ENCODE measurements around the gene STK38L.
"Not testable (repeated sequence)": the region's sequence is repeated elsewhere in the genome, so short reads cannot be mapped to it uniquely, and the experiment has no call there.

Gene STK38L

DNA sequence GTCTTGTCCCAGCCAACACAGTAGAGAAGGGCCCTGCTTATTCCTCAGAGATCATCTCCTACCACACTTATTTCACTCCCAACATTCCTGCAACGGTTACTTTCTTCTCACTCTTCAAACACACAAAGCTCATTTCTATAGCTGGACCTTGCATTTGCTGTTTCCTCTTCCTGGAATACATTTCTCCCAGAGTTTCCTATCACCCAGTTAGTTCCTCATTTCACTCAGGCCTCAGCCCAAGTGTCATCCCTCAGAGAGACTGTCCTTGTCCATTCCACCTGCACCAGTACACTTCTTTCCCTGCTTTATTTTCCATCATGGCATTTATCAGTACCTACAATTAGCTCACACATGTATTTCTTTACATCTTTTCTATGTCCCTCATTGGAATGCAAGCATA lies 14.7 kb upstream of the STK38L start:
- DNase-seq (ENCODE audit: low read depth, low spot score), result no peak
- Histone ChIP-seq H3K4me1 (ENCODE audit: control insufficient read depth, insufficient read depth, low read length) (no peaks in the 10 kb centered on the region), H3K27me3 (ENCODE audit: control insufficient read depth, insufficient read depth, low read length) (no peaks in the 10 kb centered on the region), H3K27ac (ENCODE audit: low read length) (no peak overlapping the region), H3K36me3 (ENCODE audit: control insufficient read depth, insufficient read depth, low read length) (no peaks in the 10 kb centered on the region), H3K9me3 (ENCODE audit: control insufficient read depth, insufficient read depth, low read length) (no peaks in the 10 kb centered on the region), H3K4me3 (ENCODE audit: low read length) (no peak overlapping the region)
- no CpG with 5 or more reads among the region's 1 CpG for WGBS (ENCODE audit: insufficient coverage, insufficient read length)

DNA sequence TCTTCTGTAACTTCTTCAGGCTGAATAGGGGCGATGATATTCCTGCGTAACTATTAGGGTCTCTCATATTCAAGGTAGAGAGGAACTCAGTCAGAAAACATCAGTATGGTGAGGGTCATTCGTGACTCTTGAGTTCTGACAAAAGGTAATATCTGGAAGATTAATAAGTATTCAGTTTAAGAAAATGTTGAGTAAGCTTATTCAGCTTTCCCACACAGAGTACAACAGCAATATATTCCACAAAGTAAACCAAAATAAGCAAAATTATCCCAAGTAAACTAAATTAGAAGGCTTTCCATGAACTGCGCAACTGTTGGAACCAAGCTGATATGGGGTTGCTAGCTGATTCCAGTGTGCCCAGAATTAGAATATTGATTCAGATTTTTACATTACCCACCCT lies 12.7 kb upstream of the STK38L start:
- DNase-seq (ENCODE audit: low read depth, low spot score); H3K36me3 ChIP-seq (ENCODE audit: control insufficient read depth, insufficient read depth, low read length); H3K27me3 ChIP-seq (ENCODE audit: control insufficient read depth, insufficient read depth, low read length); H3K27ac ChIP-seq (ENCODE audit: low read length); H3K4me1 ChIP-seq (ENCODE audit: control insufficient read depth, insufficient read depth, low read length); H3K4me3 ChIP-seq (ENCODE audit: low read length); H3K9me3 ChIP-seq (ENCODE audit: control insufficient read depth, insufficient read depth, low read length): not testable (repeated sequence)
- WGBS (ENCODE audit: insufficient coverage, insufficient read length), result no CpG with 5 or more reads among the region's 4 CpGs

DNA sequence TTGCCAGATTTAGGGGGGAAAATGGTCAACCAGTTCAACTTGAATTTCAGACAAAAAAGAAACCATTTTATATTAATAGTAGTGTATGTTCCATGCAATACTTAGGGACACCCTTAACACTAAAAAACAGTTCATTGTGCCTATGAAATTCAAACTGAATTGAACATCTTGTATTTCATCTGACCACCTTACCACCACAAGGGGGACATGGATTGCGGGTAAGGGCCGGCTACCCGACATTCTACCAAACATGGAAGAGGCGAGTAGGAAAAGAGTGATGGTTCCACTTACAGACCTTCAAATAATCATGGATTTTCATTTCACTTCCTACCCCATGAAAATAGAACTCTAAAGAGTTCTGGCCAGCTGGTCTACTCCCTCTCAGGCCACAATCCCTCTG lies 10.3 kb upstream of the STK38L start:
- no peak for DNase-seq (ENCODE audit: low read depth, low spot score)
- Histone ChIP-seq H3K9me3 (ENCODE audit: control insufficient read depth, insufficient read depth, low read length) (no peaks in the 10 kb centered on the region), H3K27ac (ENCODE audit: low read length) (no peak overlapping the region), H3K27me3 (ENCODE audit: control insufficient read depth, insufficient read depth, low read length) (no peaks in the 10 kb centered on the region), H3K36me3 (ENCODE audit: control insufficient read depth, insufficient read depth, low read length) (no peaks in the 10 kb centered on the region), H3K4me1 (ENCODE audit: control insufficient read depth, insufficient read depth, low read length) (no peaks in the 10 kb centered on the region), H3K4me3 (ENCODE audit: low read length) (no peak overlapping the region)
- no CpG with 5 or more reads among the region's 4 CpGs for WGBS (ENCODE audit: insufficient coverage, insufficient read length)

DNA sequence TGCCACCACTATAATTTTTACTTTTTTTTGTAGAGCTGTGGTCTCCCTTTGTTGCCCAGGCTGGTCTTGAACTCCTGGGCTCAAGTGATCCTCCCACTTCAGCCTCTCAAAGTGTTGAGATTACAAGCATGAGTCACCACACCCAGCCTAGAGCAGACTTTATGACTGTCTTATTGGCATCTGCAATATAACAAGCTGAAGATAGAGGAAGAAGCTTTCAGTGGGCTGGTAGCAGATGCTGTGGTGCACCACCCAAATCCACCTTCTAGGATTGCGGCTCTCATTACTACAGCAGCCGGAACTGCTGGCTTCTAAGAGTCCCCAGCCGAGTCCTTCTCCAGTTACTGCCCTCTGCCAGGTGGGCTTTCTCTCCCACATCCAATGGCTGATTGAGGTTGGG lies 7.6 kb upstream of the STK38L start:
- Histone ChIP-seq H3K9me3 (ENCODE audit: control insufficient read depth, insufficient read depth, low read length) (no peaks in the 10 kb centered on the region), H3K4me1 (ENCODE audit: control insufficient read depth, insufficient read depth, low read length) (no peaks in the 10 kb centered on the region), H3K27me3 (ENCODE audit: control insufficient read depth, insufficient read depth, low read length) (no peaks in the 10 kb centered on the region), H3K27ac (ENCODE audit: low read length) (no peak overlapping the region), H3K36me3 (ENCODE audit: control insufficient read depth, insufficient read depth, low read length) (no peaks in the 10 kb centered on the region), H3K4me3 (ENCODE audit: low read length) (no peak overlapping the region)
- DNase-seq (ENCODE audit: low read depth, low spot score), result no peak
- no CpG with 5 or more reads among the region's 3 CpGs for WGBS (ENCODE audit: insufficient coverage, insufficient read length)

DNA sequence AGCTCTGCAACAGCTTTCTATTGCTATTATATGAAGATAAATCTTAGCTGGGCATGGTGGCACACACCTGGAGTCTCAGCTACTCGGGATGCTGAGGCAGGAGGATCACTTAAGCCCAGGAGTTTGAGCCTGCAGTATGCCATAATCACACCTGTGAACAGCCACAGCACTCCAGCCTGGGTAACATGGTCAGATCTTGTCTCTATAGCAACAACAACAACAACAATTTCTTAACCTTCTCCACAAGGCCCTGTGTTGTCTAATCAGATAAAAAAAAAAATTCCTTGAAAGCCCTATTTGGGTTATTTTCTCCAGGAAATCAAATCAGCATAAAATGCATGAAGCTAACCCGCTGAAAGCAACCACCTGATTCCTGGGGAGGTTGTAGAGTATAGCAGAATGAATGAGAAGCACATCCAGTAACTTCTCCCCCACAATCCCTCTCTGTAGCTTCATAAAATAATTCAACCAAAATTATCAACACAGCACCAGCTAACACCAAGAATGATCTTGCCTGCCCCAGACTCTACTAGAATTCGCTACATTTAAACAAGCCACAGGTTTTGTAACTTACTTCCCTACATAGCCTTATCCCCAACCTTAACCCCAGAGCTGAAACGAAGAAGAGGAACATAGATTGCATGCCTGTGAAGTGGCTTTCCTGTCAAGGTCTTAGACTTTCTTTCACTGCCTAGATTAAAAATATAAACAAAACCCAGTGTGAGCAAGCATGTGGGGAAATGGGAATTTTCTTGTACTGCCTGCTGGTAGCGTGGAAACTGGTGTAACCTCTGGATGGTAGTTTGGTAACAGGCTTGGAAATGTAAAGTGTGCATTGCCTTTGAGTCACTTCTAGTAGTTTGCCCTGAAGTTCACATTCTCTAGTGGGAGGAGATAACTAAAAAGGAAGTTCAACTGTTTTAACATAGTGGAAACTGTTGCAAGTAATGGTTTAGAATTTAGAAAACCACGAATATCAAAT lies 6.0 kb upstream of the STK38L start:
- no peaks in the 10 kb centered on the region for H3K4me1 ChIP-seq (ENCODE audit: control insufficient read depth, insufficient read depth, low read length)
- no peaks in the 10 kb centered on the region for H3K36me3 ChIP-seq (ENCODE audit: control insufficient read depth, insufficient read depth, low read length)
- no peaks in the 10 kb centered on the region for H3K27me3 ChIP-seq (ENCODE audit: control insufficient read depth, insufficient read depth, low read length)
- no peak for DNase-seq (ENCODE audit: low read depth, low spot score)
- H3K27ac ChIP-seq (ENCODE audit: low read length), result no peak overlapping the region
- H3K9me3 ChIP-seq (ENCODE audit: control insufficient read depth, insufficient read depth, low read length), result no peaks in the 10 kb centered on the region
- H3K4me3 ChIP-seq (ENCODE audit: low read length), result no peak overlapping the region
- no CpG with 5 or more reads among the region's 6 CpGs for WGBS (ENCODE audit: insufficient coverage, insufficient read length)

DNA sequence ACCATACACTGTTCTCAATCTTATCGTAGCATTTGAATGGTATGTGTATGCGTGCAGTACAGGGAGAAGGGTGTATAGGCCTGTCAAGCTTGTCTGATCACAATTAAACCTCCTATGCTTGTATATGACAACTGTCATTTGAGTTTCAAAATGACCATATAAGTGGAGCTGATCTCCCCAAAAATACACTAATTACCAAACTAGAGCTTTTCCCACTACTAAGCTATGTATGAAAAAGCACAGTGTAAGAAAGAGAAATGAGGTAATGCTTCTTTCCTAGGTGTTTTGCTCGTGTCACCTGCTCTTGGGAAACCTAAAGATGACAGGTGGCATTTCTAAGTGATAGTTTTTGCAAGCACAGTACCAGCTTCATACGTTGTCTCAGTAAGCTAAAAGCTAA lies 1.1 kb upstream of the STK38L start:
- H3K27me3 ChIP-seq (ENCODE audit: control insufficient read depth, insufficient read depth, low read length), result no peaks in the 10 kb centered on the region
- WGBS (ENCODE audit: insufficient coverage, insufficient read length), result no CpG with 5 or more reads among the region's 4 CpGs
- H3K9me3 ChIP-seq (ENCODE audit: control insufficient read depth, insufficient read depth, low read length), result no peaks in the 10 kb centered on the region
- H3K4me1 ChIP-seq (ENCODE audit: control insufficient read depth, insufficient read depth, low read length), result no peaks in the 10 kb centered on the region; the same call in 1 of the 2 replicates
- H3K27ac ChIP-seq (ENCODE audit: low read length), result no peak overlapping the region
- no peak for DNase-seq (ENCODE audit: low read depth, low spot score)
- no peak overlapping the region for H3K4me3 ChIP-seq (ENCODE audit: low read length)
- H3K36me3 ChIP-seq (ENCODE audit: control insufficient read depth, insufficient read depth, low read length), result no peaks in the 10 kb centered on the region

DNA sequence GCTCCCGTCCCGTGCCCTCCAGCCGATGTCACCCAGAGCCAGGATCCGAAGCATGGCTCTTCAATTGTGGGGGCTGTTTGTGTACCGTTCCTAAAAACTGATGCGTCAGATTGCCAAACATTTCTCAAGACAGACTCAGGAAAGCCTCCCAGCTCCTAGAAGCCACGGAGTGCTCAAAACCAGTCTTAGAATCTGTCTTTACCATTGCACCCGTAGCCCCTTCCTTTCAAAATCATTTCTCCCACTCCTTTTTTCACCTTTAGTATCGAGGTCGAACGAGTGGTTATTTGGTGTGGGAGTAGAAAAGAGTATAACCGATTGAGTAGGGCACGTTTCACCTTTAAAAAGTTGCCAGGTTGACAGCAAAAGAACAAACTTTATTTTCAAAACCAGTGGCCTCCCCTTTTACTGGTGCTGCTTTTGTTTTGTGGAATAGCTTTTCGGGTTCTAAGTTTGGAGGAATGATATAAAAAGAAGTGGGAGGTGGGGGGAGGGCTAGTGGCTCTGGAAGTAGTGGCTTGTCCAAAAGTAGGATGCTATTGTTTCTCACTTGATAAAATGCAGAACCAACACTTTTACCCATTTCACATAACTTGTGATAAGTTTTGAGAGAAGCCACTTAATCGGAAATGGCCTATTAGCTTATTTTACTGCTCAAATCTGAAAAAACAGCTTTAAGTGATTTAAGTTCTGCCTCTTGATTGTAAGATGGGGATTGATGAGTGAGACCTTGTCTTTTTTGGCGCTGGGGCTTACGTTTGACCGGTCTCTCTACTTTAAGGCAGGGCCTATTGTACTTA lies 803 bp downstream of the STK38L start:
- Histone ChIP-seq H3K9me3 (ENCODE audit: control insufficient read depth, insufficient read depth, low read length) (no peaks in the 10 kb centered on the region), H3K4me3 (ENCODE audit: low read length) (peak overlapping the region; percentile 87), H3K27ac (ENCODE audit: low read length) (no peak overlapping the region), H3K27me3 (ENCODE audit: control insufficient read depth, insufficient read depth, low read length) (no peaks in the 10 kb centered on the region), H3K4me1 (ENCODE audit: control insufficient read depth, insufficient read depth, low read length) (no peaks in the 10 kb centered on the region; the same call in 1 of the 2 replicates), H3K36me3 (ENCODE audit: control insufficient read depth, insufficient read depth, low read length) (no peaks in the 10 kb centered on the region)
- no CpG with 5 or more reads among the region's 18 CpGs for WGBS (ENCODE audit: insufficient coverage, insufficient read length)
- DNase-seq (ENCODE audit: low read depth, low spot score), result no peak

DNA sequence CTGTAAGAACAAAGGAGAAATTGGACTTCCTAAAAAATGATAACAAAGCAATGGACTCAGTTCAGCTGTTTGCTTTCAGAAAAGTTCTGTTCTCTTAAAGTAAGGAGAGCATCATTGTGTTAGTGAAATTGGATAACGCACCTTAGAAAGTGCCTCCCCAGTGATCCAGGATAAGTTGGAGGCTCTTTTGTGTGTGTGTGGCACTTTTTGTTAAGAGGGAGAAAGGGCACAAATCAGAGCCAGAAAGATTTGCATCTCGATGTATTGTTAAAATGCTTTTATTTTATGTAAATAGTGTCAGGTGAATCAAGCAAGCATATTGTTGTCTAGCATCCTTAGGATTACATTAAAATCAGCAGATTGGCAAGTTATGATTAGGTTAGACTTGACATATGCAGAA lies 2.1 kb downstream of the STK38L start:
- H3K4me3 ChIP-seq (ENCODE audit: low read length), result no peak overlapping the region
- no peaks in the 10 kb centered on the region for H3K27me3 ChIP-seq (ENCODE audit: control insufficient read depth, insufficient read depth, low read length)
- H3K9me3 ChIP-seq (ENCODE audit: control insufficient read depth, insufficient read depth, low read length), result no peaks in the 10 kb centered on the region
- no peaks in the 10 kb centered on the region for H3K36me3 ChIP-seq (ENCODE audit: control insufficient read depth, insufficient read depth, low read length)
- H3K27ac ChIP-seq (ENCODE audit: low read length), result no peak overlapping the region
- WGBS (ENCODE audit: insufficient coverage, insufficient read length), result no CpG with 5 or more reads among the region's 2 CpGs
- DNase-seq (ENCODE audit: low read depth, low spot score), result no peak
- H3K4me1 ChIP-seq (ENCODE audit: control insufficient read depth, insufficient read depth, low read length), result no peaks in the 10 kb centered on the region; the same call in 1 of the 2 replicates

DNA sequence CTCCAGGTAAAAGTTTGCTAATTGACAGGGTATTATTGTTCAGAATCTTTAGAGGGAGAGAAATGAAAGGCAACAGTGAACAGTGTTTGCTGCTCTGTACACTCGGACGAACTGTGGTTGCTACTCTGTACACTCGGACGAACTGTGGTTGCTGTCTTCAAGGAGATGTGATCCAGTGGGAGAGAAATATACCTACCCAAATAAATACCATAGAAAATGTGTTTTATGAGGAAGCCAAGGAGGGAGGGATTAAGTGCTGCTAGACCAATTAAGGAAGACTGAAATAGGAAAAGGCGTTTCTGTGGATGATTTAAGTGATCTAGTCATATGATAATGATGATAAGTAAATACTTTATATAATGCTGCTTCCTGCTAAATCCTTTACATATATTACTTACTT lies 2.7 kb downstream of the STK38L start:
- no CpG with 5 or more reads among the region's 5 CpGs for WGBS (ENCODE audit: insufficient coverage, insufficient read length)
- no peak overlapping the region for H3K27ac ChIP-seq (ENCODE audit: low read length)

DNA sequence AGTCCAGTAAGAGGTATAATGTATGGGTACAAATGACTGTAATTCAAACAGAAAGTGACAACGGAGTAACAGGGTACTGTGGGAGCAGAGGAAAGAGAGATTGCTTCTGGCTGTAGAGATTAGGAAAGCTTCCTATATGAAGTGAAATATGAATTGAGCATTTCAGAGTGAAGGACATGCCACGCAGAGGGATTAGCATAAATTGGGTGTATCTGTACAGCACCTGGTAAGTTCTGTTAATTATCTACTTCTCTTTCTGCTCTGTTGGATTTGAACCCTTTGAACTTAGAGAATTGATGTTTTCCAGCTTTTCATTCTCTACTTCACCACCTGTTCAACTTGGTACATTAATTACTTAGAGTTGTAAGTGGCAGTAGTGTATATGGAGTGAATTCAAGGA lies 8.8 kb downstream of the STK38L start:
- WGBS (ENCODE audit: insufficient coverage, insufficient read length), result no CpG with 5 or more reads among the region's 2 CpGs
- DNase-seq (ENCODE audit: low read depth, low spot score), result no peak

More for the DNA sequence above, 2.7 kb downstream of the STK38L start:
- DNase-seq (ENCODE audit: low read depth, low spot score), result no peak
- Histone ChIP-seq H3K4me3 (ENCODE audit: low read length) (no peak overlapping the region), H3K36me3 (ENCODE audit: control insufficient read depth, insufficient read depth, low read length) (no peaks in the 10 kb centered on the region), H3K4me1 (ENCODE audit: control insufficient read depth, insufficient read depth, low read length) (no peaks in the 10 kb centered on the region; the same call in 1 of the 2 replicates), H3K27me3 (ENCODE audit: control insufficient read depth, insufficient read depth, low read length) (no peaks in the 10 kb centered on the region), H3K9me3 (ENCODE audit: control insufficient read depth, insufficient read depth, low read length) (no peaks in the 10 kb centered on the region)

More for the DNA sequence above, 8.8 kb downstream of the STK38L start:
- Histone ChIP-seq H3K4me1 (ENCODE audit: control insufficient read depth, insufficient read depth, low read length) (no peaks in the 10 kb centered on the region), H3K36me3 (ENCODE audit: control insufficient read depth, insufficient read depth, low read length) (no peaks in the 10 kb centered on the region), H3K9me3 (ENCODE audit: control insufficient read depth, insufficient read depth, low read length) (no peaks in the 10 kb centered on the region), H3K27me3 (ENCODE audit: control insufficient read depth, insufficient read depth, low read length) (no peaks in the 10 kb centered on the region), H3K4me3 (ENCODE audit: low read length) (no peak overlapping the region), H3K27ac (ENCODE audit: low read length) (no peak overlapping the region)
